Measurements from ENCODE around the gene NEGR1. TPM values are rescaled to one million over a fixed set of nuclear protein-coding genes. Genes with fewer than 3 reads are reported as not detected.

NEGR1 gene
- total RNA-seq, 1 donor from 2014 or later = 8.6 TPM

- no peak for FAIRE-seq
- H3K27me3 Mint-ChIP-seq (ENCODE audit: low read depth, unreplicated experiment) = no peaks in the 10 kb centered on the region
These were observed 657.3 kb downstream of the NEGR1 start for GRCh38 chr1:71625004-71625403.

GRCh38 chr1:71623888-71624287, 658.5 kb downstream of the NEGR1 start:
- no peak for TF ChIP-seq CTCF (IDR thresholded peaks at IDR 0.05; ENCODE audit: insufficient read depth, low read depth, low read length)
- TF ChIP-seq EZH2 (IDR thresholded peaks at IDR 0.05; ENCODE audit: insufficient read depth, low read length) = no peak
- no peak for DNase-seq (ENCODE audit: low read depth)
- no peaks in the 10 kb centered on the region for H3K4me1 Mint-ChIP-seq (ENCODE audit: low read depth, unreplicated experiment)
- H3K27ac Mint-ChIP-seq (ENCODE audit: unreplicated experiment) = no peak overlapping the region
- Histone ChIP-seq H3K27me3 (ENCODE audit: insufficient read depth, low read length) (no peaks in the 10 kb centered on the region), H3K9me3 (ENCODE audit: insufficient read depth, low read depth, low read length) (no peaks in the 10 kb centered on the region), H3K36me3 (ENCODE audit: insufficient read depth, low read length) (no peaks in the 10 kb centered on the region), H4K20me1 (ENCODE audit: insufficient read depth, low read length) (no peaks in the 10 kb centered on the region), H2AFZ (ENCODE audit: low read depth, low read length) (no peak overlapping the region), H3K79me2 (ENCODE audit: insufficient read depth, low read length) (no peaks in the 10 kb centered on the region), H3K4me2 (ENCODE audit: low read length) (no peak overlapping the region), H3K4me3 (ENCODE audit: insufficient read depth, low read depth, low read length) (no peak overlapping the region), H3K9ac (ENCODE audit: low read length) (no peak overlapping the region), H3K27ac (ENCODE audit: low read depth, low read length) (no peak overlapping the region), H3K4me1 (ENCODE audit: insufficient read depth, low read length) (peaks cover 5% of the 10 kb centered on the region)
- FAIRE-seq = no peak
- peaks cover 6% of the 10 kb centered on the region for H3K9me3 Mint-ChIP-seq (ENCODE audit: unreplicated experiment)
- no peak overlapping the region for H3K4me3 Mint-ChIP-seq (ENCODE audit: unreplicated experiment)
- H3K27me3 Mint-ChIP-seq (ENCODE audit: low read depth, unreplicated experiment) = no peaks in the 10 kb centered on the region
- no peaks in the 10 kb centered on the region for H3K36me3 Mint-ChIP-seq (ENCODE audit: low read depth, unreplicated experiment)

More at GRCh38 chr1:71625004-71625403, 657.3 kb downstream of the NEGR1 start:
- no peaks in the 10 kb centered on the region for H3K36me3 Mint-ChIP-seq (ENCODE audit: low read depth, unreplicated experiment)
- no peak for TF ChIP-seq CTCF (IDR thresholded peaks at IDR 0.05; ENCODE audit: insufficient read depth, low read depth, low read length)
- no peak for TF ChIP-seq EZH2 (IDR thresholded peaks at IDR 0.05; ENCODE audit: insufficient read depth, low read length)
- no peak overlapping the region for H3K27ac Mint-ChIP-seq (ENCODE audit: unreplicated experiment)
- Histone ChIP-seq H3K4me3 (ENCODE audit: insufficient read depth, low read depth, low read length) (no peak overlapping the region), H3K27me3 (ENCODE audit: insufficient read depth, low read length) (no peaks in the 10 kb centered on the region), H2AFZ (ENCODE audit: low read depth, low read length) (no peak overlapping the region), H3K9ac (ENCODE audit: low read length) (no peak overlapping the region), H4K20me1 (ENCODE audit: insufficient read depth, low read length) (no peaks in the 10 kb centered on the region), H3K79me2 (ENCODE audit: insufficient read depth, low read length) (no peaks in the 10 kb centered on the region), H3K36me3 (ENCODE audit: insufficient read depth, low read length) (no peaks in the 10 kb centered on the region), H3K4me1 (ENCODE audit: insufficient read depth, low read length) (peaks cover 5% of the 10 kb centered on the region), H3K27ac (ENCODE audit: low read depth, low read length) (no peak overlapping the region), H3K4me2 (ENCODE audit: low read length) (no peak overlapping the region), H3K9me3 (ENCODE audit: insufficient read depth, low read depth, low read length) (no peaks in the 10 kb centered on the region)
- peaks cover 6% of the 10 kb centered on the region for H3K9me3 Mint-ChIP-seq (ENCODE audit: unreplicated experiment)
- no peak overlapping the region for H3K4me3 Mint-ChIP-seq (ENCODE audit: unreplicated experiment)
- H3K4me1 Mint-ChIP-seq (ENCODE audit: low read depth, unreplicated experiment) = no peaks in the 10 kb centered on the region
- no peak for DNase-seq (ENCODE audit: low read depth)

- Mint-ChIP-seq H3K4me1 (ENCODE audit: low read depth, unreplicated experiment) (no peaks in the 10 kb centered on the region), H3K4me3 (ENCODE audit: unreplicated experiment) (no peak overlapping the region), H3K27me3 (ENCODE audit: low read depth, unreplicated experiment) (no peaks in the 10 kb centered on the region), H3K27ac (ENCODE audit: unreplicated experiment) (no peak overlapping the region), H3K9me3 (ENCODE audit: unreplicated experiment) (peaks cover 6% of the 10 kb centered on the region), H3K36me3 (ENCODE audit: low read depth, unreplicated experiment) (no peaks in the 10 kb centered on the region)
- no peaks in the 10 kb centered on the region for H3K9me3 ChIP-seq (ENCODE audit: insufficient read depth, low read depth, low read length)
- H4K20me1 ChIP-seq (ENCODE audit: insufficient read depth, low read length) = no peaks in the 10 kb centered on the region
- H3K36me3 ChIP-seq (ENCODE audit: insufficient read depth, low read length) = no peaks in the 10 kb centered on the region
- peak overlapping the region; percentile 13 for H3K4me3 ChIP-seq (ENCODE audit: insufficient read depth, low read depth, low read length)
- H2AFZ ChIP-seq (ENCODE audit: low read depth, low read length) = no peak overlapping the region
- TF ChIP-seq EZH2 (IDR thresholded peaks at IDR 0.05; ENCODE audit: insufficient read depth, low read length) = no peak
- no peak for TF ChIP-seq CTCF (IDR thresholded peaks at IDR 0.05; ENCODE audit: insufficient read depth, low read depth, low read length)
- H3K4me2 ChIP-seq (ENCODE audit: low read length) = peak overlapping the region; percentile 69
- H3K9ac ChIP-seq (ENCODE audit: low read length) = peak overlapping the region; percentile 17
- peak; percentile 87 for DNase-seq (ENCODE audit: low read depth)
- no peak for FAIRE-seq
- H3K27me3 ChIP-seq (ENCODE audit: insufficient read depth, low read length) = no peaks in the 10 kb centered on the region
- peaks cover 5% of the 10 kb centered on the region for H3K4me1 ChIP-seq (ENCODE audit: insufficient read depth, low read length)
- no peaks in the 10 kb centered on the region for H3K79me2 ChIP-seq (ENCODE audit: insufficient read depth, low read length)
- H3K27ac ChIP-seq (ENCODE audit: low read depth, low read length) = peak overlapping the region; percentile 32
These were observed 660.6 kb downstream of the NEGR1 start for GRCh38 chr1:71621785-71622184.
